ENCODE measurements around the gene PPM1H.

- TF ChIP-seq, protein P1, sequence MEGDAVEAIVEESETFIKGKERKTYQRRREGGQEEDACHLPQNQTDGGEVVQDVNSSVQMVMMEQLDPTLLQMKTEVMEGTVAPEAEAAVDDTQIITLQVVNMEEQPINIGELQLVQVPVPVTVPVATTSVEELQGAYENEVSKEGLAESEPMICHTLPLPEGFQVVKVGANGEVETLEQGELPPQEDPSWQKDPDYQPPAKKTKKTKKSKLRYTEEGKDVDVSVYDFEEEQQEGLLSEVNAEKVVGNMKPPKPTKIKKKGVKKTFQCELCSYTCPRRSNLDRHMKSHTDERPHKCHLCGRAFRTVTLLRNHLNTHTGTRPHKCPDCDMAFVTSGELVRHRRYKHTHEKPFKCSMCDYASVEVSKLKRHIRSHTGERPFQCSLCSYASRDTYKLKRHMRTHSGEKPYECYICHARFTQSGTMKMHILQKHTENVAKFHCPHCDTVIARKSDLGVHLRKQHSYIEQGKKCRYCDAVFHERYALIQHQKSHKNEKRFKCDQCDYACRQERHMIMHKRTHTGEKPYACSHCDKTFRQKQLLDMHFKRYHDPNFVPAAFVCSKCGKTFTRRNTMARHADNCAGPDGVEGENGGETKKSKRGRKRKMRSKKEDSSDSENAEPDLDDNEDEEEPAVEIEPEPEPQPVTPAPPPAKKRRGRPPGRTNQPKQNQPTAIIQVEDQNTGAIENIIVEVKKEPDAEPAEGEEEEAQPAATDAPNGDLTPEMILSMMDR (conservative IDR thresholded peaks at IDR 0.05), result no peak
- no peak for TF ChIP-seq ZFX (IDR thresholded peaks at IDR 0.05)
Observed at GRCh38 chr12:62865937-62866336, 69.0 kb downstream of the PPM1H start.

Data from C4-2B (cell line).